Lower lobe of right lung (tissue), 2 donors: ENCODE results near the gene RHOC. TPM values are rescaled to one million over a fixed set of nuclear protein-coding genes. Genes with fewer than 3 reads are reported as not detected.

Source experiments
- ATAC-seq, 2 donors: fragments of 200-7000 bp; cut with Tn5 transposase; one replicate each; pipeline ENCODE4 v1.9.1; 2020 to 2022; ENCODE audit warnings: mild to moderate bottlenecking in 2 of 2, moderate library complexity in 2 of 2
- DNase-seq: peaks from one replicate; pipeline ENCODE4 v3.0.0-alpha.2; 2020
- H3K27ac ChIP-seq: fragments of 200-600 bp; one replicate; pipeline ENCODE4 v1.8.0; 2022
- H3K27me3 ChIP-seq: fragments of 200-600 bp; one replicate; pipeline ENCODE4 v1.8.0; 2022; ENCODE audit warnings: low read depth
- H3K36me3 ChIP-seq: fragments of 200-600 bp; one replicate; pipeline ENCODE4 v1.8.0; 2022; ENCODE audit warnings: mild to moderate bottlenecking
- H3K4me1 ChIP-seq: fragments of 200-600 bp; one replicate; pipeline ENCODE4 v1.8.0; 2022
- H3K4me3 ChIP-seq: fragments of 200-600 bp; one replicate; pipeline ENCODE4 v1.8.0; 2022; ENCODE audit warnings: mild to moderate bottlenecking
- H3K9me3 ChIP-seq: fragments of 200-600 bp; one replicate; pipeline ENCODE4 v1.8.0; 2022
- intact Hi-C: fragments of 100-400 bp; cut with DNase I; formaldehyde crosslinking; loops from one replicate; pipeline ENCODE4 v1.11.0; 2022
- total RNA-seq: library from RNA; stranded (reverse); fragmentation: NEBNext Ultra II Directional; extraction: Animal tissue kit (Norgen Biotek cat#: 25700); gene quantifications from one replicate; pipeline ENCODE4 v1.2.1, GENCODE V29; 2021
- TF ChIP-seq, protein P1 (sequence below): fragments of 200-600 bp; IDR thresholded peaks from one replicate; pipeline ENCODE4 v1.8.0; 2022; ENCODE audit warnings: antibody characterized with exemption, mild to moderate bottlenecking
- donor health status: DM: no; HTN: yes; CAD: no; lungs with severe emphysema.

RHOC gene
- total RNA-seq, 1 donor from 2014 or later: 126 TPM

DNA sequence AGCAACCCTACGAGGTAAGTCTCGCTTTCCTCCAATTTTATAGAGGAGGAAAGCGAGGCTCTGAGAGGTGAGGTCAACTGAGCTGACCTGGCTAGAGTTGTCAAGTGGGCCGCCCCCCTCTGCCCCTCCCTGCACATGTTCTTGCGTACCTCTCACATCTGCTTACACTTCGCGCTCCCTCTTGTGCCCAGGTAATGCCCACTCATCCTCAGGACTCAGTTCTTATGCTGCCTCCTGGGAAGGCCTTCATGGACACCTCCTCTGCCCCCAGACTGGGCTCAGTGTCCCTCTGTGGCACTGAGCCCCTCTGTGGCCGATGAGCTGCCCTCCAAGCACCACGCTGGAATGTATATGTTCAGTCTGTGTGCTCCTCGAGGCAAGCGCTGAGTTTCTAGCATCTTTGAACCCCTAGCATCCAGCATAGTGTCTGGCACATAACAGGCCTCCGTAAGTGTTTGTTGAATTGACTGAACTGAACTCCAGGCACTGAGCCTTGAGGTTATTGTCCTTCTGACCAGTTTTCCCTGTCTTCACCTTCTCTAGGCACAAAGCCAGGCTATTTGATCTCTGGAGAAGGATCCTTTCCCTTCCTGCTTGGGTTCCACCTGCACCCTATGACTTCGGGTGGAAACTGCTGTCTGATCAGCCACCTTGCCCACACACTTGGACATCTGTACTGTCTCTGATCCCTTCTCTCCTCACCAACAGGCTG lies 19.0 kb downstream of the RHOC start:
- Histone ChIP-seq H3K4me3 (no peak overlapping the region), H3K9me3 (no peaks in the 10 kb centered on the region), H3K27ac (no peak overlapping the region), H3K36me3 (peaks cover 36% of the 10 kb centered on the region), H3K4me1 (no peaks in the 10 kb centered on the region), H3K27me3 (no peaks in the 10 kb centered on the region)
- ATAC-seq (no peak), DNase-seq (no peak)
- TF ChIP-seq, protein P1, sequence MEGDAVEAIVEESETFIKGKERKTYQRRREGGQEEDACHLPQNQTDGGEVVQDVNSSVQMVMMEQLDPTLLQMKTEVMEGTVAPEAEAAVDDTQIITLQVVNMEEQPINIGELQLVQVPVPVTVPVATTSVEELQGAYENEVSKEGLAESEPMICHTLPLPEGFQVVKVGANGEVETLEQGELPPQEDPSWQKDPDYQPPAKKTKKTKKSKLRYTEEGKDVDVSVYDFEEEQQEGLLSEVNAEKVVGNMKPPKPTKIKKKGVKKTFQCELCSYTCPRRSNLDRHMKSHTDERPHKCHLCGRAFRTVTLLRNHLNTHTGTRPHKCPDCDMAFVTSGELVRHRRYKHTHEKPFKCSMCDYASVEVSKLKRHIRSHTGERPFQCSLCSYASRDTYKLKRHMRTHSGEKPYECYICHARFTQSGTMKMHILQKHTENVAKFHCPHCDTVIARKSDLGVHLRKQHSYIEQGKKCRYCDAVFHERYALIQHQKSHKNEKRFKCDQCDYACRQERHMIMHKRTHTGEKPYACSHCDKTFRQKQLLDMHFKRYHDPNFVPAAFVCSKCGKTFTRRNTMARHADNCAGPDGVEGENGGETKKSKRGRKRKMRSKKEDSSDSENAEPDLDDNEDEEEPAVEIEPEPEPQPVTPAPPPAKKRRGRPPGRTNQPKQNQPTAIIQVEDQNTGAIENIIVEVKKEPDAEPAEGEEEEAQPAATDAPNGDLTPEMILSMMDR: no peak
- intact Hi-C loops: no loop called here

DNA sequence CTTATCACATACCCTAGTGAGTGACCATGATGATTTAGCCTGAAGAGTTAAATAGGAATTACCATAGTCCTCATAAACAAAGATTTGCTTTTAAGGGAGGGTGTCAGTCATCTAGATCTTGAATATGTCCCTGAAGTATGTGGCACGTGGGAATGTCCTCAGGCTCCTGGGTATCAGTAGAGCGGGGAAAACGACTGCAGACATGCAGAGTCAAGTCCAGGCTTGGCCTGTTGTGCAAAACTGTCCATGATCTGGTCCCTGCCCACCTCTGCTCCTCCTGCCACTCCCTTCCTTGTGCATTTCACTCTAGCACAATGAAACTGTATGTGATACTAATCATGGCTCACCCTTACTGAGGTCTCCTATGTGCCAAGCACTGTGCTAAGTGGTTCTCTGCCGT lies 19.6 kb downstream of the RHOC start:
- no peak for DNase-seq
- ATAC-seq: no peak

DNA sequence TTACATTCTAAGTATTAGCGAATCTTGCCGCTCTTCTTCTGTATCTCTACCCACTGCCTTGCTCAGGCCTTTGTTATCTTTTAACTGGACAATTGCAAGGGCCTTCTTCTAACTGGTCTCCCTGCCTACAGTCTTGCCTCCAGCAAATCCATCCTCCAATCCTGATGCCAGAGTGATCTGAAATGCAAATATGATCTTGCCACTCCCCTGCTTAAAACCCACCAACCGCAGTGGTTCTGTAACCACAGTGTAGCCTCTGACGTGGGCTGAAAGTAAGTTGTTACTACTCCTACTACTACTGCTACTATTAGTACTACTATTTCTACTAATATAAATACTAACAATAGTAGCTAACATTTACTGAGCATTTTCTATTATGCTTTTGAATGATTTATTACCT lies 20.1 kb downstream of the RHOC start:
- ATAC-seq: no peak
- peaks cover 25% of the 10 kb centered on the region for H3K36me3 ChIP-seq
- no peaks in the 10 kb centered on the region for H3K4me1 ChIP-seq
- DNase-seq: no peak
- H3K9me3 ChIP-seq: no peaks in the 10 kb centered on the region
- H3K27me3 ChIP-seq: no peaks in the 10 kb centered on the region
- intact Hi-C loops: no loop called here
- H3K27ac ChIP-seq: no peak overlapping the region
- H3K4me3 ChIP-seq: no peak overlapping the region
- TF ChIP-seq, protein P1: no peak

More for the DNA sequence above, 19.6 kb downstream of the RHOC start:
- Histone ChIP-seq H3K4me1 (no peaks in the 10 kb centered on the region), H3K36me3 (peaks cover 30% of the 10 kb centered on the region), H3K4me3 (no peak overlapping the region), H3K27me3 (no peaks in the 10 kb centered on the region), H3K27ac (no peak overlapping the region), H3K9me3 (no peaks in the 10 kb centered on the region)
- intact Hi-C loops: no loop called here
- TF ChIP-seq, protein P1: no peak

DNA sequence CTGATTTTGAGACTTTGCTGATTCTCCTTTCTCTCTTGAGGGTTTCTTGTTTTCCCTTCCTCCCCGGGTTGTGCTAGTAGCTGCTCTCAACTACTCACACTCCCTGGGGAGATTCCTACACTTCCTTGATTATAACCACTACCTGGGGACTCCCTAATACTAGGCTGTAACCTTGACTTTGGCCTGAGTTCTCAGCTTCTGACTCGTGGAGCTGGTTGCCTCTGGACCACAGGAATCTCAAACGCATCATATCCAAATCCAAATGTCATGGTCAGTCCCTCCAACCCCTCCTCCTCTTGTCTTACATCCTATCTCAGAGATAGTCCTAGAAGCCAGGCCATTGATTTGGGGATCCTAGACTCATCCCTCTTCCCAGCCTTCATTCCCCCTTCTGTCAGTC lies 20.5 kb downstream of the RHOC start:
- ATAC-seq: no peak
- TF ChIP-seq, protein P1: no peak
- Histone ChIP-seq H3K27ac (no peak overlapping the region), H3K9me3 (no peaks in the 10 kb centered on the region), H3K36me3 (peaks cover 21% of the 10 kb centered on the region), H3K27me3 (no peaks in the 10 kb centered on the region), H3K4me1 (no peaks in the 10 kb centered on the region), H3K4me3 (no peak overlapping the region)
- intact Hi-C loops: no loop called here
- DNase-seq: no peak

DNA sequence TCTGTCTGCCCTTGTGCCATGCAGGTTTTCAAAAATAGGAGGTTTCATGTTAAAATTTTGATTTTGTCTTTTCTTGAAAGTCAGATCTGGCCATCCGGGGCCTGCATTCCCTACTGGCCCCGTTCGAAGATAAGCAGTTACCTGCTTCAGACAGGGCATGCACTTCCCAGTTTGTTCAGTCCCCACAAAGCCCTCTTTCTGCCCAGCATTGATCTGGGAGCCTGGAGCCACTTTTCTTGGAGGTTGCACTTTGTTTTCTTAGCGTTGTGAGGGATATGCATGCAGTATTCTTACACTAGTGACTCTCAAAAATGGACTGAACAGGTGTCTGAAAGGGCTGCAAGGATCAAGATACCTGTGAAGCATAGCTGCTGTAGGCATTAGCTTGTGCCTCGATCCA lies 21.0 kb downstream of the RHOC start:
- Histone ChIP-seq H3K4me3 (no peak overlapping the region), H3K9me3 (no peaks in the 10 kb centered on the region), H3K27me3 (no peaks in the 10 kb centered on the region), H3K4me1 (no peaks in the 10 kb centered on the region), H3K36me3 (peaks cover 16% of the 10 kb centered on the region), H3K27ac (no peak overlapping the region)
- no peak for DNase-seq
- ATAC-seq: no peak
- TF ChIP-seq, protein P1: no peak
- intact Hi-C loops: no loop called here
